Tibial nerve (tissue), 3 donors: ENCODE results near the gene FAM83C.
"Not testable (repeated sequence)": the region's sequence is repeated elsewhere in the genome, so short reads cannot be mapped to it uniquely, and the experiment has no call there.

Experiments used
- CTCF ChIP-seq, 5 experiments: fragments of 200-600 bp in 3 of 5; fragments of 450-650 bp in 2 of 5; sonication (generic) in 3 of 5; IDR thresholded peaks; one replicate each; pipeline ENCODE4 v1.5.1; 2016 to 2019; ENCODE audit warnings: antibody characterized with exemption in 5 of 5, mild to moderate bottlenecking in 3 of 5, moderate library complexity in 2 of 5
- POLR2A ChIP-seq, 2 donors: fragments of 450-650 bp; IDR thresholded peaks; one replicate each; pipeline ENCODE4 v1.6.1; 2017; ENCODE audit warnings: antibody characterized with exemption in 2 of 2, mild to moderate bottlenecking in 2 of 2, moderate library complexity in 2 of 2

GRCh38 chr20:35262731-35263531 is 29.3 kb downstream of the FAM83C start:
- TF ChIP-seq POLR2A, CTCF (IDR thresholded peaks at IDR 0.05): not testable (repeated sequence)
